Skin epidermis (tissue), 12 donors: Measurements from ENCODE around the gene RPS15A.

Source experiments
- H3K27ac ChIP-seq, 21 experiments: fragments of 200-600 bp; sonication (generic) in 11 of 21; one replicate each; pipeline ENCODE4 v1.5.0; 2020; ENCODE audit warnings: mild to moderate bottlenecking in 3 of 21, inconsistent platforms in 2 of 21, moderate library complexity in 2 of 21
- H3K4me3 ChIP-seq, 7 experiments: fragments of 200-600 bp; sonication (generic) in 2 of 7; one replicate each; pipeline ENCODE4 v1.5.0; 2020; ENCODE audit warnings: inconsistent platforms in 2 of 7, mild to moderate bottlenecking in 2 of 7, moderate library complexity in 1 of 7

Gene RPS15A

GRCh38 chr16:18789850-18790706 lies at the start of gene RPS15A:
Gene RPS15A (minus strand): TSS chr16:18790334. CDS start chr16:18789113, 1,221 bp downstream.
- Histone ChIP-seq H3K4me3 (peak within 1 kb of the TSS; percentile 74 to 94 (median 87)), H3K27ac (peak within 1 kb of the TSS; percentile 73 to 93 (median 87))

DNA sequence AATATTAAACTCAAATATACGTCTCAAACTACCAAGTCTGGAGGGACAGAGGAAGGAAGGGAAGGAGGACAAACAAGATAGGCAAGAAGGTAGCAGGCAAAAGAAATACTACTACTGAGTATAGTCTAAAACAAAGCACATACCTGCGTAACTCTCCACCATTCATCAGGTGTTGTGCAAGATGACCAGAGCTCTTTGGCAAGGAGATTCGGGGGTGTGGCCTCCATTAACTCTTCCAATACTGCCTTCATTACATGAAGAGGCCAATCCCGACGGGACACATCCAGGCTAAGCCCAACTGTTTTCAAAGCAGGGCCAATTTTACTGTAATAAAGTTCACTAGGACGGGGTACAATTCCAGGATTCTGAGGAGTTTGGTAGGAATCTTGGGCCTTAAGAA lies 49.4 kb upstream of the RPS15A start:
- H3K4me3 ChIP-seq, result no peak overlapping the region
- no peak overlapping the region for H3K27ac ChIP-seq

- H3K27ac ChIP-seq, result no peak overlapping the region
- no peak overlapping the region for H3K4me3 ChIP-seq
Observed at GRCh38 chr16:18836702-18837101, 46.6 kb upstream of the RPS15A start.

GRCh38 chr16:18834864-18835263 lies 44.7 kb upstream of the RPS15A start:
- no peak overlapping the region for H3K27ac ChIP-seq
- H3K4me3 ChIP-seq, result no peak overlapping the region

DNA sequence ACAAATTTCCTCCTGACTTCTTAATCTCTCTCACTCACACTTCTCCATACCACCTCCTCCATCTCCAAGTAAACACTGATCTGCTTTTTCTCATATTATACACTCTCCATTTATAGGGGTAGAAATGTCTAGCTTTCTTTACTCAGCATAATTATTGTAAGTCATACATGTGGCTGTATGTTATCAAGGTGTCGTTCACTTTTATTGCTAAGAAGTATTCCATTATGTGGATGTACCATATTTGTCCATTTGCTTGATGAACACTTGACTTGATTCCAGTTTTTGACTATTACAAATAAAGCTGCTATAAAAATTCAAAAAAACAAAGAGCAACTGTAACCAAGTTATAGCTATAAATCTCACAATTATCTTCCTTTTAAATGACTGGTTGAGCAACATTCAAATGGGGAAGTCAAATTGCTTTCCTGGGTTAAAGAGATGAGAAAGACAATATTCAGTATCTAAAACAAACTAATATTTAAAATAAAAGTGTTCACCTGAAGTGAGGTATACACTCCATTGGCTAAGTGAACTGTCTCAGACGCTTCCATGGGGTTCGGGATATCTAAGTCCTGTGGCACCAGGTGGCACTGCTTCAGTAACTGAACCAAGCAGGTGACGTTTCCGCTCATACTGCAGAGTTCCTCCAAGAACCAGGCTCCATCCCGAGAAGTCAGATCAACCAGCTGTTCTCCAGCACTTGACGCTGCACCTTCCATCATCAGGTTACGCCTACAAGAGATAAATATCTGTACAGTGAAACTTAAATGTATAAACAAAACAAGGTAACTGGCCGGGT lies 43.8 kb upstream of the RPS15A start:
- Histone ChIP-seq H3K4me3 (no peak overlapping the region), H3K27ac (no peak overlapping the region)

GRCh38 chr16:18832613-18833012 lies 42.5 kb upstream of the RPS15A start:
- no peak overlapping the region for H3K27ac ChIP-seq
- no peak overlapping the region for H3K4me3 ChIP-seq

DNA sequence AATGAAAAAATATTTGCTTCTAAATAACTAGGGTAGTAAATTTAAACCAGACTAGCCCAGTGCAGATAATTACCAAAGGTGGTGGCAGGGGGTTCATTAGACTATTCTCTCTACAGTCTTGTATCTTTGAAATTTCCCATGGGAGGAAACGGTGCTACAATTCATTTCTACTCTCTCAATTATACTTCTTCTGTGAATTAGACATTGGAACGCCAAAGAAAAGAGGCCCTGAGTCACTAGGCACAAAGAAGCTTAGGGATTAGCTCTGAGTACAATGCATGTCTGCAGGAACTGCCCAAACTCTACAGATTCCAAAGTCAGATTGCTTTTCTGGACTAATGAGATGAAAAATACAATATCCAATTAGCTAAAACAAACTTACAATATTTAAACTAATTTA lies 41.9 kb upstream of the RPS15A start:
- Histone ChIP-seq H3K27ac (no peak overlapping the region), H3K4me3 (no peak overlapping the region)

DNA sequence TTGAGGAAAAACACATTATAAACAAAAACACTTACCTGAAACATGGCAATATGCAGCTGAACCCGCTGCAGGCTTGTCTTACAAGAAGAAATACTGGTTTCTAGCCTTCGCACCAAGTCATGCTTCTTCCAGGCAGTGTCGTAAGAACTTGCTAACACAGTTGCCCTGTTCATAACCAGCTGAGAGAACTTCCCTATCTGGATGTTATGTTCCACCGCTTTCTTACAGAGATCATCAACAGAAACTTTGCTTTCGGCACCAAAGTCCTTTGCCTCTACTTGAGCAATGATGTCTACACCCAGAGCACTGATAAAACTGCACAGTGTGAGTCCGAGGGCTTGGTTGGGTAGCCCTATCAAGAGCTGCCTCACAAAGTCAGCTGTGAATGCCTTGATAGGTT lies 39.1 kb upstream of the RPS15A start:
- Histone ChIP-seq H3K4me3 (no peak overlapping the region), H3K27ac (no peak overlapping the region)

DNA sequence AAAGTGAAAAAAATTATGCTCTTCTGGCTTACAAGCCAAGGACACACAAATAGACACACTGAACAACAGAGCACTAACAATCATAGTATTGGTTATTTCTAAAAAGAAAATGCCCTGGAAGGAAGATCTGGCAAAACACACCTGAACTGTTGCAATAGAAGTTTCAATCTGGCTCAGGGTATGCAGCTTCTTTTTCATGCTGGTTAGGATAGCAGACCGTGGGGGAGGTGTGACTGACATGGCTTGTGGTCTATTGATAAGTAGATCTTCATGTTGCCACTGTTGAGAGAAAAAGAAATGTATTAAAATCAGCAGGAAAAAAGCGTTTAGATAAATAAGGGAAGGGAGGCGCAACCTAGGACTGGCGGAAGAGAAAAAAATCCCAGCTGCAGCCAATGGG lies 37.8 kb upstream of the RPS15A start:
- Histone ChIP-seq H3K27ac (no peak overlapping the region), H3K4me3 (no peak overlapping the region)

- Histone ChIP-seq H3K4me3 (no peak overlapping the region), H3K27ac (no peak overlapping the region)
Observed at GRCh38 chr16:18816286-18816685, 26.2 kb upstream of the RPS15A start.

DNA sequence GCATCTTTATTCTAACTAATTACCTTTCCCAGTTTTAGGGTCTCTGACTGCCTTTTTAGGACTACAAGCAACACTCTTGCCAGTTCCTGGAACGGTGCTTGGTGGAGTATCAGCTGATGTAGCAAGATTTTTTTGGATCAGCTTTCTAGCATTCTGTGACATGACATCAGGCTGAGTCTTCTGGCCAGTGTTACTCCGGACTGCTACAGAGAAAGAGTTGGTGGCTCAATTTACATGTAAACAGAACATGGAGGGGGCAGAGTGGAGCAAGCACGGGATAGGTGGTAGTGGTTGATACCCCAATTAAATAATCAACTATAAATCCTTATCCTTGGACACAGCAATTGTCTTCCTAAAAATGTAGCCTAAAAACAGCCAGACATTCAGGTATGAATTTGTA lies 21.8 kb upstream of the RPS15A start:
- no peak overlapping the region for H3K27ac ChIP-seq
- H3K4me3 ChIP-seq, result no peak overlapping the region

GRCh38 chr16:18809165-18809564 lies 19.0 kb upstream of the RPS15A start:
- no peak overlapping the region for H3K27ac ChIP-seq

GRCh38 chr16:18805257-18805773 lies 15.2 kb upstream of the RPS15A start:
- H3K27ac ChIP-seq, result peak overlapping the region in 8 of 21 experiments; percentile 3 to 89 (median 48)

More at GRCh38 chr16:18809165-18809564, 19.0 kb upstream of the RPS15A start:
- no peak overlapping the region for H3K4me3 ChIP-seq

GRCh38 chr16:18804540-18804939 lies 14.4 kb upstream of the RPS15A start:
- Histone ChIP-seq H3K4me3 (no peak overlapping the region), H3K27ac (peak overlapping the region in 14 of 21 experiments; percentile 3 to 89 (median 52))

More at GRCh38 chr16:18805257-18805773, 15.2 kb upstream of the RPS15A start:
- no peak overlapping the region for H3K4me3 ChIP-seq

- no peak overlapping the region for H3K4me3 ChIP-seq
- H3K27ac ChIP-seq, result peak overlapping the region in 12 of 21 experiments; percentile 3 to 89 (median 56)
Observed at GRCh38 chr16:18803569-18804462, 13.7 kb upstream of the RPS15A start.

GRCh38 chr16:18802767-18803343 lies 12.7 kb upstream of the RPS15A start:
- H3K27ac ChIP-seq, result peak overlapping the region in 4 of 21 experiments; percentile 77 to 89 (median 85)

DNA sequence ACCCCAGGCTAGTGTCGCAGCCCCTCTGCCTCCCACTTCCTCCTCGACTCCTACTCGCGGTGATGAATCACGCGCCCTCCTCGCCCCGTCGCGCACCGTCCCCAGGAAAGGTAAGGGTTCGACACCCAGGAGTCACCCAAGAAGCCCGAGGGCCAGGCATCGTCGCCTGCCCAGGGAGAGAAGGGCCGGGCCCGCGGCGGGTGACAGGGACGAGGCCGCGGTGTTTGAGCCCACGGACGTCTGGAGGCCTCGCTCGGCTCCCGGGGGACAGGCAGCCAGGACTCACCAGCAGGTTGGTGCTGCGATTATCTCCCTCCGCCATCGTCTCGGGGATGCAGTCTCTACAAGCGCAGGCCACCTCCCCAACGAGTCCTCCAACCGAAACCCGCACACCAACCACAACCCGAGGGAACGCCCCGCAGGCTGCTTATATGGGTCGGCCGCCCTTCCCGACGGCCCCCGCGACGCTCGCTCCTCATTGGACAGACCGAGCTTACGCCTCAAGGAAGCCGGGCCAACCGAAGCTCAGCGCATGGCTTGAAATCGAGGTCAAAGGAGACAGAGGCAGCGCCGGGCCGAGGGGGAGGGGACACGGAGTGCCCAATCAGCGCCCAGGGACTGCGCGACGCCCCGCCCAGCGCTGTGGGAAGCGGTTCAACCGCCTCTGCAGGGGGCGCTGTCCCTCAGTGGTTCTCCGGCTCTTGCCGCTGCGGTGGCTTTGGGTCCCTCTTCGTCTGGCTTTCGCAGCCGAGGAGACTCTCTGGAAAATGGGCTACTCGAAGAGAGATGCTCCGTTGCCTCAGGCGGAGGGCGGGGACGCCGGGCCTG lies 11.2 kb upstream of the RPS15A start, which contains the start of gene ARL6IP1:
ARL6IP1 (minus strand) TSS at position 405 of the 828 bp plus-strand sequence; CDS start at position 322, 83 bp downstream.
- peak within 1 kb of the TSS; percentile 66 to 94 (median 88) for H3K27ac ChIP-seq
- H3K4me3 ChIP-seq, result peak within 1 kb of the TSS; percentile 79 to 99 (median 84)

More at GRCh38 chr16:18802767-18803343, 12.7 kb upstream of the RPS15A start:
- no peak overlapping the region for H3K4me3 ChIP-seq

- H3K27ac ChIP-seq, result peak overlapping the region; percentile 66 to 94 (median 88)
- peak overlapping the region; percentile 79 to 99 (median 84) for H3K4me3 ChIP-seq
Observed at GRCh38 chr16:18800775-18801144, 10.6 kb upstream of the RPS15A start.
